Measurements from ENCODE around the gene CACNB4. TPM values are rescaled to one million over a fixed set of nuclear protein-coding genes. Genes with fewer than 3 reads are reported as not detected.
"Not testable (repeated sequence)": the region's sequence is repeated elsewhere in the genome, so short reads cannot be mapped to it uniquely, and the experiment has no call there.

Gene CACNB4
- total RNA-seq, 2 donors from 2014 or later, result 0.33 to 1.3 TPM

DNA sequence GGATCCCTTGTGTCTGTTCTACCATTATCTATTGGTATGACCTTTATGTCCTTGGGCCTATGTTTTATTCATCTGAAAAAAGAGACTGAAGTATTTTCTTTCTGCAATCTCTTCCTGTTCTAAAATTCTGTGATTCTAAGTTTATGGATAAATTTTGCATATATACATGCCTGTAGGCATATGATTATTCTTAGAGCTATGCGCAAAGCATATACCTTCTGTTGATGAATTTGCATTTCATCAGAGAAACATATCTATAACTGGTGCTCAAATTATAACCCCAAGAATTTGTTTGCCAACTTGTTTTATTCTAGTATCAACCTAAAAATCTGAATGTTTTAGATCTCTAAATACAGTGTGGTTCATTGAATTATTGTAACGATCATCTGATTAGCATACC lies 6.7 kb downstream of the CACNB4 start:
- H3K9me3 ChIP-seq, result no peaks in the 10 kb centered on the region
- H3K27me3 ChIP-seq, result no peaks in the 10 kb centered on the region
- DNase-seq (no peak), ATAC-seq (no peak)
- 91 to 94% methylated on average over 2 of the region's 2 CpGs for WGBS, 2 donors
- H3K27ac ChIP-seq, result no peak overlapping the region
- peaks cover 3% of the 10 kb centered on the region for H3K4me1 ChIP-seq
- intact Hi-C loops (cut with DNase I), result no loop called here
- no peaks in the 10 kb centered on the region for H3K36me3 ChIP-seq (replicated peaks in 1 of 2; ENCODE audit: insufficient read depth in 1 of 2, low read depth in 2 of 2)
- TF ChIP-seq POLR2A (IDR thresholded peaks at IDR 0.05), result no peak
- TF ChIP-seq, protein P1, sequence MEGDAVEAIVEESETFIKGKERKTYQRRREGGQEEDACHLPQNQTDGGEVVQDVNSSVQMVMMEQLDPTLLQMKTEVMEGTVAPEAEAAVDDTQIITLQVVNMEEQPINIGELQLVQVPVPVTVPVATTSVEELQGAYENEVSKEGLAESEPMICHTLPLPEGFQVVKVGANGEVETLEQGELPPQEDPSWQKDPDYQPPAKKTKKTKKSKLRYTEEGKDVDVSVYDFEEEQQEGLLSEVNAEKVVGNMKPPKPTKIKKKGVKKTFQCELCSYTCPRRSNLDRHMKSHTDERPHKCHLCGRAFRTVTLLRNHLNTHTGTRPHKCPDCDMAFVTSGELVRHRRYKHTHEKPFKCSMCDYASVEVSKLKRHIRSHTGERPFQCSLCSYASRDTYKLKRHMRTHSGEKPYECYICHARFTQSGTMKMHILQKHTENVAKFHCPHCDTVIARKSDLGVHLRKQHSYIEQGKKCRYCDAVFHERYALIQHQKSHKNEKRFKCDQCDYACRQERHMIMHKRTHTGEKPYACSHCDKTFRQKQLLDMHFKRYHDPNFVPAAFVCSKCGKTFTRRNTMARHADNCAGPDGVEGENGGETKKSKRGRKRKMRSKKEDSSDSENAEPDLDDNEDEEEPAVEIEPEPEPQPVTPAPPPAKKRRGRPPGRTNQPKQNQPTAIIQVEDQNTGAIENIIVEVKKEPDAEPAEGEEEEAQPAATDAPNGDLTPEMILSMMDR (IDR thresholded peaks at IDR 0.05), result no peak
- H3K4me3 ChIP-seq, result no peak overlapping the region

DNA sequence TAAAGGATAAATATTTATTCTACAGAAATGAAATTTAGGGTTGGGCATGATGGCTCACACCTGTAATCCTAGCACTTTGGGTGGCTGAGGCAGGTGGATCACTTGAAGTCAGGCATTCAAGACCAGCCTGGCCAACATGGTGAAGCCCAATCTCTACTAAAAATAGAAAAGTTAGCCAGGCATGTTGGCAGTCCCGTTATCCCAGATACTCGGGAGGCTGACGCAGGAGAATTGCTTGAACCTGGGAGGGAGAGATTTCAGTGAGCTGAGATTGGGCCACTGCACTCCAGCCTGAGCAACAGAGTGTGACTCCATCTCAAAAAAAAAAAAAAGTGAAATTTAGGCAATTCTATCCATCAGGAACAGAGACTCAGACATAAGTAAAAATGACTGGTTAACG lies 8.1 kb downstream of the CACNB4 start:
- H3K9me3 ChIP-seq; ATAC-seq; H3K27ac ChIP-seq; intact Hi-C loops (cut with DNase I); H3K4me1 ChIP-seq; H3K4me3 ChIP-seq; H3K27me3 ChIP-seq; DNase-seq; H3K36me3 ChIP-seq (replicated peaks in 1 of 2; ENCODE audit: insufficient read depth in 1 of 2, low read depth in 2 of 2): not testable (repeated sequence)
- WGBS, 2 donors, result 89% methylated on average over 4 of the region's 4 CpGs

DNA sequence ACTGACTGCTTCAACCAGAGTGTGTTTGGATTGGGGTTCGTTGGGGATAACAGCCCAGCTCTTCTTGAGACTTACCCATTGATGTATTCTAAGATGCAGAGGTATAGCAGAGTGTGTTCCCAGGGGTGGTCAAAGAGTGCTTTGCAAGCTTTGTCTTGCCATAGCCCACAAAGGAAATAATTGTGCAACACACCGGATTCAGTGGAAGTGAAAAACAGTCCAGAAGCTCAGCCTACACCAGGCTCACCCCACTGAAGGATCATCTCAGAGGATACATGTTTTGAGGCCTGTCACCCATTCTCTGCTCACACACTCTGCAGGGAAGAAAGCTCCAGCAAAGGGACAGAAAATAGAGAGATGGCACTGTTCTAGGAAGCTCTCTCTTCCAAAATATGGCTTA lies 9.6 kb downstream of the CACNB4 start:
- no peaks in the 10 kb centered on the region for H3K4me1 ChIP-seq
- no peaks in the 10 kb centered on the region for H3K27me3 ChIP-seq
- H3K4me3 ChIP-seq, result no peak overlapping the region
- DNase-seq (no peak), ATAC-seq (no peak)
- no peak for TF ChIP-seq POLR2A (IDR thresholded peaks at IDR 0.05)
- TF ChIP-seq, protein P1 (IDR thresholded peaks at IDR 0.05), result no peak
- 71 to 75% methylated on average over 2 of the region's 2 CpGs for WGBS, 2 donors
- intact Hi-C loops (cut with DNase I), result no loop called here
- H3K27ac ChIP-seq, result no peak overlapping the region
- no peaks in the 10 kb centered on the region for H3K9me3 ChIP-seq
- H3K36me3 ChIP-seq (replicated peaks in 1 of 2; ENCODE audit: insufficient read depth in 1 of 2, low read depth in 2 of 2), result no peaks in the 10 kb centered on the region

DNA sequence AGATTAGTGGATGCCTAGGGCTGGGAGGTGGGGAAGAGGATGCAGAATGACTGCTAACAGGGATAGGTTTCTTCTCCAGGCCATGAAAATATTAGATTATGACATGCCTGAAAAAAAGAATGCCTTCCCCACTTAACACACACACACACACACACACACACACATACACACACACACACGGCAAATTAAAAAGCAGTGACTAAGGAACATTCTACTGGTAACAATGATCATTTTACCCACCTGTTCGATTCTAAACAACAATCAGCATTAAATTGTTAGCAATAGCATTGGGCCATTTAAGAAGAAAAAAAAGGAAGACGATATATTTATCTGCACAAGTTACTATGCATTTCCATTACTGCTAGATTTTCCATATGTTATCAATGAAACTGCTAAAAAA lies 10.8 kb downstream of the CACNB4 start:
- WGBS, 2 donors, result 67 to 69% methylated on average over 3 of the region's 3 CpGs
- no peak for ATAC-seq

DNA sequence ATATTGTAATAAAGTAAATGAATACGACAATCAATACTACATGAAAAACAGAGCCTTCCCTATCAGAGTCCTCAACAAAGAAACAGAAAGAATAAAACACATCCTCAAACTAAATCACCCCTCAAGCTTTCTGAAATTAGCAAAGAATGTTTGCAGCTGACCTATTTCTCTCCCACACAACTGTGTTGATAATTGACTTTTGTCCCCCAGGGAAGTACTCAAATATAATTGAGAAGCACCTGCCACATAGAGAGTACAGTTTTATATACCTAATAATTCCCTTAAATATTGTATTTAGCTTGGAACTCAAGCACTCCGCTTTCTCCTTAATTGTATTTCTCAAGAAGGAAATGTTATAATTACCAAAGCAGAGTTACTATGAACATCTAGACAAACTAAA lies 12.6 kb downstream of the CACNB4 start:
- Histone ChIP-seq H3K36me3 (replicated peaks in 1 of 2; ENCODE audit: insufficient read depth in 1 of 2, low read depth in 2 of 2) (no peaks in the 10 kb centered on the region), H3K9me3 (no peaks in the 10 kb centered on the region), H3K4me1 (no peaks in the 10 kb centered on the region), H3K4me3 (no peak overlapping the region), H3K27me3 (no peaks in the 10 kb centered on the region), H3K27ac (no peak overlapping the region)
- no peak for TF ChIP-seq POLR2A (IDR thresholded peaks at IDR 0.05)
- TF ChIP-seq, protein P1 (IDR thresholded peaks at IDR 0.05), result no peak
- 91 to 98% methylated on average over 2 of the region's 2 CpGs for WGBS, 2 donors
- intact Hi-C loops (cut with DNase I), result no loop called here
- DNase-seq (no peak), ATAC-seq (no peak)

More for the DNA sequence above, 10.8 kb downstream of the CACNB4 start:
- H3K27ac ChIP-seq, result no peak overlapping the region
- no peaks in the 10 kb centered on the region for H3K27me3 ChIP-seq
- H3K9me3 ChIP-seq, result no peaks in the 10 kb centered on the region
- no peak overlapping the region for H3K4me3 ChIP-seq
- intact Hi-C loops (cut with DNase I), result no loop called here
- no peak for TF ChIP-seq POLR2A (IDR thresholded peaks at IDR 0.05)
- TF ChIP-seq, protein P1 (IDR thresholded peaks at IDR 0.05), result no peak
- H3K36me3 ChIP-seq (replicated peaks in 1 of 2; ENCODE audit: insufficient read depth in 1 of 2, low read depth in 2 of 2), result no peaks in the 10 kb centered on the region
- H3K4me1 ChIP-seq, result no peaks in the 10 kb centered on the region
- no peak for DNase-seq
